22Rv1 (cell line): Measurements from ENCODE around the gene KCTD12.

Experiments
- H3K27ac ChIP-seq: fragments of 450-650 bp; 2 replicates; pipeline ENCODE4 v1.5.1; 2017
- ZFX ChIP-seq: fragments of 450-650 bp; IDR thresholded peaks from 2 replicates; pipeline ENCODE4 v1.6.1; 2017; ENCODE audit warnings: antibody characterized with exemption, borderline replicate concordance
- TF ChIP-seq, protein P1 (sequence below): fragments of 450-650 bp; IDR thresholded peaks from 2 replicates; pipeline ENCODE4 v1.5.1; 2017; ENCODE audit warnings: mild to moderate bottlenecking

The KCTD12 gene

DNA sequence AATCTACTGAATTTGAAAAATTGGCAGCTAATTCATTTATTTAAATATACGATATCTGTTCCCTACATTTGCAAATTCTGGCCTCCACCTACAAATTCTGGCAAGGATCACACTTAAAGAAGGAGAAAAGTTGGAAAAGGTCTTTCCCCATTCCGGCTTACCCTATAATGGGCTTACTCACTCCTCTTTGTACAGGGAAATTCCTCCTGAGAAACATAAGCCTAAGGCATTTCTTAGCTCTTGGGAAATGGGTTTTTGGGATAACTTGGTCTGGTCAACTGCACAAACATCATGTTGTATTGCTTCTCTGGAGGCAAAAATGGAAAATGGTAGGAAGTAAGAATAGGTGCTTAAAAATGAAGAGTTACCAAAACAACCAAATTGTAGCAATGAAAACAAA lies 25.5 kb downstream of the KCTD12 start:
- no peak for TF ChIP-seq ZFX
- TF ChIP-seq, protein P1, sequence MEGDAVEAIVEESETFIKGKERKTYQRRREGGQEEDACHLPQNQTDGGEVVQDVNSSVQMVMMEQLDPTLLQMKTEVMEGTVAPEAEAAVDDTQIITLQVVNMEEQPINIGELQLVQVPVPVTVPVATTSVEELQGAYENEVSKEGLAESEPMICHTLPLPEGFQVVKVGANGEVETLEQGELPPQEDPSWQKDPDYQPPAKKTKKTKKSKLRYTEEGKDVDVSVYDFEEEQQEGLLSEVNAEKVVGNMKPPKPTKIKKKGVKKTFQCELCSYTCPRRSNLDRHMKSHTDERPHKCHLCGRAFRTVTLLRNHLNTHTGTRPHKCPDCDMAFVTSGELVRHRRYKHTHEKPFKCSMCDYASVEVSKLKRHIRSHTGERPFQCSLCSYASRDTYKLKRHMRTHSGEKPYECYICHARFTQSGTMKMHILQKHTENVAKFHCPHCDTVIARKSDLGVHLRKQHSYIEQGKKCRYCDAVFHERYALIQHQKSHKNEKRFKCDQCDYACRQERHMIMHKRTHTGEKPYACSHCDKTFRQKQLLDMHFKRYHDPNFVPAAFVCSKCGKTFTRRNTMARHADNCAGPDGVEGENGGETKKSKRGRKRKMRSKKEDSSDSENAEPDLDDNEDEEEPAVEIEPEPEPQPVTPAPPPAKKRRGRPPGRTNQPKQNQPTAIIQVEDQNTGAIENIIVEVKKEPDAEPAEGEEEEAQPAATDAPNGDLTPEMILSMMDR = no peak
- H3K27ac ChIP-seq = no peak overlapping the region

DNA sequence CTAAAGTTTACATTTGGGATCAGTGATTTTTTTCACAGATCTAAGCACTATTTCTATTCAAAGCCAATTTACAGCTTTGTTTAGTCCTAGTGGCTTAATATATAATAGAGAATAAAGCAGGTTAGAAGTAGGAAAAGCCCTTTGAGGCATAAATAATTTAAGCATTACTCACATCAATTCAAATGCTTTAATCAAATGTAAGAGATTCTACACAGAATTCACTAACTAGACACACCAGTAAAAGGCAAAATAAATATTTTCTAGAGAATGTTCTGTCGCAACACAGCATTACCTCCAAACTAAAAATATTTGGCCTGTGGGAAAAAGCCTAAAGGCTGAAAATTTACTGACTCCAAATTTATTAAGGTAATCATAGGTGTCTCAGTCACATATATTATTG lies 31.3 kb downstream of the KCTD12 start:
- no peak for TF ChIP-seq ZFX
- TF ChIP-seq, protein P1 = no peak
- H3K27ac ChIP-seq = no peak overlapping the region

DNA sequence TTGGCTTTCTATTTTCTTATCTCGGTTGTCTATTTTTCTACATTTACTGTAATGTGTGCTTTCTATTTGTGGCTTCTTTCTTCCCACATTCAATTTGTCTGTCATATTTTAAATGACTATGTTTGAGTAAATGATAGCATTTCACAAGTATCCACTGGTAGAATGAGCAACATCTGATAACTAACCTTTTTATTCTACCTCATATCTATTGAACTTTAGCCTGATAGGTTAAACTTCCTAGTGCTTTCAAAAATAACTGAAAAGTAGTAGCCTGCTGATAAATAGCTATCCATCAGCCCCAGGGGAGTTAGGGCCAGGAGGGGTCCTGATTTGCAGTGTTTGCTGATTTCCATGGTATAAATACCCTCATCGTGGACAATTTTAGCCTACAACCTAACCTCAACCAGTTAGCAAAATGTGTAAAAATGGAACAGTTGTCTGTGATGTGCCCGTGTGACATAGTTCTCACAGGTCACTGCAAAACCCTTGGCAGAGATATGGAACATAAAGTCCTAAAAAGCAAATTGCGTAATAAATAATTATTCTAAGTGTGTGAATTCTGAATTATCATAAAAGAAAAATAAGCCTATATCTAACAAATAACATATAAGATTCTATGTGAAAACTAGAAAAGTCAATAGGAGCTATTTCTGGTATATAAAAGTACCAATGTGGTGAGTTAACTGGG lies 32.1 kb downstream of the KCTD12 start:
- no peak for TF ChIP-seq ZFX
- TF ChIP-seq, protein P1 = no peak
- no peak overlapping the region for H3K27ac ChIP-seq

DNA sequence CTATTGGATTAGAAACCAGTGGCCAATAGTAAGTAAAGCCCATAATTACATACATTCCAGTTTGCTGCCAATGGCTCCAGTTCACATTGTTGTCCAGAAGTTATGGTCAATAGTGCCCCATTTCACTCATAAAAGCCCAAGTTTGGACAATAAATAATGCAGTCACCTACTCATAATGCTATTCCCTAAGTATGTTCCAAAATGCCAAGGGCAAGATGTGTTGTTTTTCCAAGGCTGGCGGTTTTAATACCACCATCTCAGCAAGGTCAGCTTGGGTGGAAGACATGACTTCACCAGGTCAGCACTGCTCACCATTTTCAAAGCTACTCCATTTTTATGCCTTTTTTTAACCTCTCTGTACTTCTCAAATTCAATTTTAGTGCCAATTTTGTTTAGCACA lies 32.7 kb downstream of the KCTD12 start:
- TF ChIP-seq, protein P1 = no peak
- no peak for TF ChIP-seq ZFX
- H3K27ac ChIP-seq = no peak overlapping the region

DNA sequence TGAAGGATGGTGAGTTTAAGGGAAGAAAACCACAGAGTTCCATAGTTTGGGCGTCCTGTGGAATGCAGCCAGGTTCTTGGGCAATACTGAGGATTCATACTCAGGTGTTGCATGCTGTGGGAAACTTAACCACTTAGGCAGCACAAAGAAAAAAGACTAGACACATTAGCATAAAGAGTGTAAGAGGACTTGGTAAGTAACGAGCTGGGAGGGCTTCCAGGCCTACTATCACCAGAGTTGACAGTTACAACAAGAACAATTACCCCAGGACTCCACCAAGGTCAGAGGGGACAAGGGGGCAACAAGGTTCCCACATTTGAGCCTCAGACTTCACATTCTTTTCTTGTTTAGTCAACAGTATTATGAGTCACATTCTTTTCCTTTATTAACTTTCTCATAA lies 33.2 kb downstream of the KCTD12 start:
- TF ChIP-seq, protein P1 = no peak
- TF ChIP-seq ZFX = no peak
- no peak overlapping the region for H3K27ac ChIP-seq

DNA sequence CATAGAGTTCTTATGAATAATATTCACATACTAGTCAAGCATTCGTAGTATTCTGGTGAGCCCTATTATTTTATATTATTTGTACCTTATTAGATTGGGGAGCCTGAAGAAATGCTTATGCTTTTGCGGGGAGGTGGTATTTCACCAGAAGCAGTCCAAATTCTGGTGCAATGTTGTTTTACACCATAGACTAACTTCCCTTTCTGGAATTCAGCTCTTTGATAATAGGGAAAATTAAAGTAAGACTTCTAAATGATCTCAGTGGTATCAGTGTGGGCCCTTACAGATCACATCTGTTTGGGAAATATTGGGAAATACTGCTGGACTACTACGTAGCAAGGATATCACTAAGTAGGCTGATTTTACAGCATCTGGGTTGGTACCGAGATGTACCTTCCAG lies 34.2 kb downstream of the KCTD12 start:
- no peak for TF ChIP-seq ZFX
- TF ChIP-seq, protein P1 = no peak
- no peak overlapping the region for H3K27ac ChIP-seq

DNA sequence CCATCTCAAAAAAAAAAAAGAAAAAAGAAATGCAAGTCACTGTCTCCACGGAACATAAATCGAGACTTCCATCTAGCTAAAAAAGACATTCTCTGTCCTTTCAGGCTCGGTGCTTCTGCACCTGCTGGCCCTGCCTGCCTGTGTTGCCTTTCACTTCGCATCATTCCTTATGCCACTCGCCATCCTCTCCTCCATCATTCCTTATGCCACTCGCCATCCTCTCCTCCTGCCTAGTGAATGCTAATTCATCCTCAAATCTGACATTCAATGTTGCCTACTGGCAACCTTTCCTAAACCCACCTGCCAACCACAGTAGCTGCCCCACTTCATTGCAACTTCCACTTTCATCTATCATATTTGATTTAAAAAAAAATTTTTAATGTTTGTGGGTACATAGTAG lies 36.7 kb downstream of the KCTD12 start:
- no peak for TF ChIP-seq ZFX
- TF ChIP-seq, protein P1 = no peak
- no peak overlapping the region for H3K27ac ChIP-seq
